ENCODE results near the gene NTM. TPM values are rescaled to one million over a fixed set of nuclear protein-coding genes. Genes with fewer than 3 reads are reported as not detected.

Gene NTM
- total RNA-seq, 2 experiments from 2014 or later, result not detected

DNA sequence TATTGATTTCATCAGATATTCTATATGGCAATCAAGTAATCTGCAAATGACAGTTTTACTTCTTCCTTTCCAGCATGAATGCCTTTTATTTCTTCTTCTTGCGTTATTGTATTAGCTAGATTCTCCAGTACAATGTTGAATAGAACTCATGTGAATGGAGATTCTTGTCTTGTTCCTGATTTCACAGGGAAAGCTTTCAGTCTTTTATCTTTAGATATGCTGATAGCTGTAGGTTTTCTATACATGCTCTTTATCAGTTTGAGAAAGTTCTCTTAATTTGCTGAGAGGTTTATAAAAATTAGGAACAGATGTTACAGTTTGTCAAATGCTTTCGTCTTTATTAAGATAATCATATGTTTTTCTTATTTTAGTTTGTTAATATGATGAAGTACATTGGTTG lies 347.2 kb downstream of the NTM start:
- Mint-ChIP-seq H3K4me1 (no peaks in the 10 kb centered on the region), H3K27me3 (no peaks in the 10 kb centered on the region), H3K27ac (no peak overlapping the region), H3K9me3 (no peaks in the 10 kb centered on the region), H3K36me3 (ENCODE audit: low read depth) (no peaks in the 10 kb centered on the region), H3K4me3 (no peak overlapping the region)
- no peak for DNase-seq
- CTCF ChIA-PET, result interaction anchor here (1.7 kb wide), 1 partner anchor 23 kb away, joined by 5 read pairs; no protein-coding TSS in a partner anchor
- POLR2A ChIA-PET, result no interaction called here

DNA sequence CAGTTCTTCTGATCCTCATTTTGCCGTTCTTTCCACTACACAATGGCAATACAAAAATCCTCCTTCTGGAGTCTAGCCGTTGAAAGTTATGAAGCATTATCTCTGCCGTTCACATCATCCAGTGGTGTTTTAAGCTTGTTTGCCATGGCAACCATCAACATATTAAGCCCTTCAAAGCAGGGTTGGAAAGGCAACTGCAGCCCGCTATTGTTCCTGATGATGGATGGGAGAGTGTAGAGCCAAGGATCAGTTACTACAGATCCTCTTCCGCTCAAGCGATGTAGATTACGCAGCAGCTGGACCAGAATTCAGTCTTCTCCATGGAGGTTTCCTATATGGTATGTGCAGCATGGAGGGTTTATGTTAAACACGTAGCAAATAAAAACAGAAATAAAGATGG lies 352.7 kb downstream of the NTM start:
- POLR2A ChIA-PET, result interaction anchor here (0.7 kb wide), 1 partner anchor 279 kb away, joined by 3 read pairs; no protein-coding TSS in a partner anchor
- DNase-seq, result no peak
- no peaks in the 10 kb centered on the region for H3K27me3 Mint-ChIP-seq
- H3K36me3 Mint-ChIP-seq (ENCODE audit: low read depth), result no peaks in the 10 kb centered on the region
- no peak overlapping the region for H3K4me3 Mint-ChIP-seq
- CTCF ChIA-PET, result no interaction called here
- peaks cover 2% of the 10 kb centered on the region for H3K9me3 Mint-ChIP-seq
- no peaks in the 10 kb centered on the region for H3K4me1 Mint-ChIP-seq
- H3K27ac Mint-ChIP-seq, result no peak overlapping the region

DNA sequence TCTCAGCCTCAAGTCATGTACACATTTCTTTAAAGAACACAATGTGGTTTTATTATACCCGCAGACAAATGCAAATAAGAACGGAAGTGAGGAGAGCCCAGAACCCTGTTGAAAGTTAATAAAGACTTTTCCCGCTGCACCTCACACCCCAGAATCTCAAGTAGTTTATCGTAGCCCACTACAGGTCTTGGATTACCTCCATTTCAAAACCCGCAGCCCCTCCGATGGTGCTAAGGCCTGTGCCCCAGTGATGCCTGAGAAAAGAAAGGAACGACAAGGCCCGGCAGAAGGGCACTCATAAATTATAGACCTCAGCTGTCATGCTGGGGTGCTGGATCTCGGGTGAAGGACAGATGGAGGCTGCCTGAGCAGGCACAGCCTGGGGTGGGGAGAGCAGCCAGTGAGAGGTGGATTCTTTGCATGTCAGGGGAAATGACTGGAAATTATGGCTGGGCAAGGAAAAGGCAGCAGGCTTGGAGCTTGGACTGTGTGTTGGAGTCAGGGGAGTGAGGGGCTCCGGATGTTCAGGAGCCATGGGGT lies 354.1 kb downstream of the NTM start:
- Mint-ChIP-seq H3K9me3 (peaks cover 2% of the 10 kb centered on the region), H3K27ac (no peak overlapping the region), H3K36me3 (ENCODE audit: low read depth) (no peaks in the 10 kb centered on the region), H3K4me3 (no peak overlapping the region), H3K4me1 (no peaks in the 10 kb centered on the region), H3K27me3 (no peaks in the 10 kb centered on the region)
- ChIA-PET POLR2A (no interaction called here), CTCF (no interaction called here)
- DNase-seq, result no peak

DNA sequence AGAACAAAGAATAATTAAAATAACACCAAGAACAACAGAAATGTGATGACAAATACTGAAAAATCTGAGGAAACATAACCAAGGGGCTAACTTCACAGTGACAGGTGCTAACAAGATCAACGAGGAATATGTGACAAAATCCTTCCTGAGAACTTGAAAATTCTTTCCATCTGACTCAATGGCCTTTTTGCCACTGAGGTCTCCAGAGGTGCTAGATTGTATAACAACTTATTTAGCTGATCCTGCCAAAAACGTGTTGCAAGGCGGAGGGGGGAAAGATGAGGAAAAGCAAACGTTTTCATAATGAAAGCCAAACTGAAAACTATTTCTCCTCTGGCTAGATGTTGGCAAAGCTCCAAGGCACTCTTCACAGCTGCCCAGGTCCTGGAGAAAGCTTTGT lies 364.5 kb downstream of the NTM start:
- no peak for DNase-seq
- Mint-ChIP-seq H3K9me3 (no peaks in the 10 kb centered on the region), H3K4me1 (no peaks in the 10 kb centered on the region), H3K27ac (no peak overlapping the region), H3K4me3 (no peak overlapping the region), H3K36me3 (ENCODE audit: low read depth) (no peaks in the 10 kb centered on the region), H3K27me3 (no peaks in the 10 kb centered on the region)
- ChIA-PET CTCF (no interaction called here), POLR2A (no interaction called here)

DNA sequence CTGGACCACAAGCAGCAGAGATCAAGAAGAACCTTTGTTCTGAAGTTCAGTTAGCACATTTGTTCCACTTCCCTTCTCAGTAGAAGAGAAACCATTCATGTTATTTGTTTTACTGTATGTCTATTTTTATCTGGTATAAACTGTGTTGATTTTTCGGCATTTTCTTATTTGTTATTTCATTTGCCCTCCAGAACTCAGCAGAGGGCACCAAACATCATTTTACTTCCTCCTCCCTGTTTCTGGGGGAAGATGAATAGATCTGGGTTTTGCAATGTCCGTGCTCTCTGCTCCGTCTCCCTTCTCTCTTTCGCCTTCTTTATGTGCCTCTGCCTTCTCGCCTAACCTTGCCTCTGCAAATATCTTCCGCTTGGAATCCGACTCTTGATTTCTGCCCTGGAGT lies 366.9 kb downstream of the NTM start:
- no peaks in the 10 kb centered on the region for H3K27me3 Mint-ChIP-seq
- no peak overlapping the region for H3K27ac Mint-ChIP-seq
- H3K9me3 Mint-ChIP-seq, result no peaks in the 10 kb centered on the region
- H3K36me3 Mint-ChIP-seq (ENCODE audit: low read depth), result no peaks in the 10 kb centered on the region
- H3K4me3 Mint-ChIP-seq, result no peak overlapping the region
- no peaks in the 10 kb centered on the region for H3K4me1 Mint-ChIP-seq
- ChIA-PET POLR2A (no interaction called here), CTCF (no interaction called here)
- DNase-seq, result no peak

DNA sequence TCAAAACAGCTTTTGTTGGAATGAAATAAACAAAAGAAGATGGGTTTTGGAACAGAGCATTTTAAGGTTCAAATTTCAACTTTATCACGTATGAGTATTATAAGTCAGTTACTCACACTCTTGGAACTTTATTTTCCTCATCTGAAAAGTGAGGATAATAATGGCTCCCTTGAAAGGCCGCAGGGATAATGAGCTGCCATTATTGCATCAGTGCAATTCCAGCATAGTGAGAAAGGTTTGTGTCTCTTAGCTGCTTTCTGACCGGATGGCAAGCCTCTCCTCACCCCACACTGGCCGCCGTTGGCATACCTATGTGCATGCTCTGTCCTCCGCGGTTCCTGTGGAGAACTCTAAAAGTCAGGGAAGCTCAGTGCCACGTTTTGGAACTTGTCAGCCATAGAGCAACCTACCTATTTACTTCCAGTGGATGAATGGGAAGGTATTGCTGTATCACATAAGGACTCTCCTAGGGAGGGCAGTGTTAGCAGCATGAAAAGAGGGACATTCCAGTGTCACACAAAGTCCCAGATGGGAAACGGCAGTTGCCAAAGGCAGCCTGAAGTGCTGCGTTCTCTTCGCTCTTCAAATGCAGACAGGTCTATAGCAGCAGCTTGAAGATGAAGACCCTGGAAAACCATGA lies 368.9 kb downstream of the NTM start:
- CTCF ChIA-PET, result no interaction called here
- H3K27me3 Mint-ChIP-seq, result no peaks in the 10 kb centered on the region
- no peak for DNase-seq
- POLR2A ChIA-PET, result no interaction called here
- no peaks in the 10 kb centered on the region for H3K4me1 Mint-ChIP-seq
- no peaks in the 10 kb centered on the region for H3K9me3 Mint-ChIP-seq
- no peak overlapping the region for H3K4me3 Mint-ChIP-seq
- H3K27ac Mint-ChIP-seq, result no peak overlapping the region
- H3K36me3 Mint-ChIP-seq (ENCODE audit: low read depth), result no peaks in the 10 kb centered on the region

DNA sequence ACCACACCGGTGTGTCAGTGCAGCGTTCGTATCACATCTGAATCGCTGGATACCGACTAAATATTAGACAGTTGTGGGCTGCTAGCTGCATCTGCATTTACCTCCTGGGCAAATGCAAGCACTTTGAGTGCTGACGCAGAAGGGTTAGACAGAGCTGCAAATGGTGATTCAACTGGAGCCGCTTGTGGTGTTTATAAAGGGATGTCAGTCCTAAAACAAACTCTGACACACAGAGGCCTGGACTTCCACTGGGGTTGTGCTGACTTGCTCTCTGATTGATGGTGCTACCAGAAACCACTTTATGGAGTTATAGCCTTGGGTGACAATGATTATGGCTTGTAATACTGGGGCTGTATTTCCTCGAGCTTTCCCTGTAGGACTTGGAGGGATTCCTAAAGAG lies 374.4 kb downstream of the NTM start:
- Mint-ChIP-seq H3K9me3 (no peaks in the 10 kb centered on the region), H3K27ac (no peak overlapping the region), H3K4me3 (no peak overlapping the region), H3K4me1 (no peaks in the 10 kb centered on the region), H3K27me3 (no peaks in the 10 kb centered on the region), H3K36me3 (ENCODE audit: low read depth) (no peaks in the 10 kb centered on the region)
- DNase-seq, result no peak
- ChIA-PET CTCF (no interaction called here), POLR2A (no interaction called here)

DNA sequence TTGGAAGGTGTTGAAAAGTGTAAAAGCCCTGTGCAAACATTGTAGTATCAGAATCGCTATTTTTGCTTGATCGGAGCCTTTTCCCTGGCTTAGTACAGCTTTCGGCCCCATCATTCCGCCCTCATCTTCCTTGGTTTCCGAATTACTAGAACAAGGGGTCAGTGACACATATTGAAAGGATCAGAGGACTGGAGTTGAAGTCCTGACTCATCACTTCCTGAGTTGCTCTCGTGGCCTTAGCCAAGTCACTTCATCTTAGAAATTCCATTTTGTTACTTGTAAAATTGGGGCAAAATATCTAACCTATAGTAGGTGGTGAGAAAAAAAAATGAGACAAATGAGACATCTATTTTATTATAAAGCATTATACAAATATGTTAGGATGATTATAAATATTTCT lies 375.0 kb downstream of the NTM start:
- no peak for DNase-seq

DNA sequence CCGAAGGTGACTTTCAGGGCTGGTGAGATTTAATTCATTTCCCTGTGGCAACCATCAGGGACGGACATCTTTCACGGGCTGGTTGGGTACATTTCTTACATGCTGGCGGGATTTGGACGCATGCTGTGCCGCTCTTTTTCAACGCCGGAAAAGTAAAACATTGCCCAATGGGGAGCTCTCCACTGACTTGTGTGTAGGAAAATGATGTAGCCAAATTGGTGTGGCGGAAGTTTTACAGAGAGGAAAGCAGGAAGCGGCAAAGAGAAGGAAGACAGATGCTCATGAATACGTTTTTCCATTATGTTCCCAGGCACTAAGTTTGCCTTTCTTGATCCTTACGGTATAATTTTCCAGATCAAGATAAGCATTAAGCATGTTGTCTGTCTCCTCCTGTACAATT lies 375.8 kb downstream of the NTM start:
- POLR2A ChIA-PET, result no interaction called here
- H3K4me1 Mint-ChIP-seq, result no peaks in the 10 kb centered on the region
- no peaks in the 10 kb centered on the region for H3K36me3 Mint-ChIP-seq (ENCODE audit: low read depth)
- H3K27ac Mint-ChIP-seq, result no peak overlapping the region
- no peak for DNase-seq
- CTCF ChIA-PET, result no interaction called here
- H3K27me3 Mint-ChIP-seq, result no peaks in the 10 kb centered on the region
- H3K4me3 Mint-ChIP-seq, result no peak overlapping the region
- no peaks in the 10 kb centered on the region for H3K9me3 Mint-ChIP-seq

More for the DNA sequence above, 375.0 kb downstream of the NTM start:
- ChIA-PET POLR2A (no interaction called here), CTCF (no interaction called here)
- H3K27ac Mint-ChIP-seq, result no peak overlapping the region
- no peaks in the 10 kb centered on the region for H3K4me1 Mint-ChIP-seq
- H3K36me3 Mint-ChIP-seq (ENCODE audit: low read depth), result no peaks in the 10 kb centered on the region
- no peak overlapping the region for H3K4me3 Mint-ChIP-seq
- no peaks in the 10 kb centered on the region for H3K9me3 Mint-ChIP-seq
- H3K27me3 Mint-ChIP-seq, result no peaks in the 10 kb centered on the region

DNA sequence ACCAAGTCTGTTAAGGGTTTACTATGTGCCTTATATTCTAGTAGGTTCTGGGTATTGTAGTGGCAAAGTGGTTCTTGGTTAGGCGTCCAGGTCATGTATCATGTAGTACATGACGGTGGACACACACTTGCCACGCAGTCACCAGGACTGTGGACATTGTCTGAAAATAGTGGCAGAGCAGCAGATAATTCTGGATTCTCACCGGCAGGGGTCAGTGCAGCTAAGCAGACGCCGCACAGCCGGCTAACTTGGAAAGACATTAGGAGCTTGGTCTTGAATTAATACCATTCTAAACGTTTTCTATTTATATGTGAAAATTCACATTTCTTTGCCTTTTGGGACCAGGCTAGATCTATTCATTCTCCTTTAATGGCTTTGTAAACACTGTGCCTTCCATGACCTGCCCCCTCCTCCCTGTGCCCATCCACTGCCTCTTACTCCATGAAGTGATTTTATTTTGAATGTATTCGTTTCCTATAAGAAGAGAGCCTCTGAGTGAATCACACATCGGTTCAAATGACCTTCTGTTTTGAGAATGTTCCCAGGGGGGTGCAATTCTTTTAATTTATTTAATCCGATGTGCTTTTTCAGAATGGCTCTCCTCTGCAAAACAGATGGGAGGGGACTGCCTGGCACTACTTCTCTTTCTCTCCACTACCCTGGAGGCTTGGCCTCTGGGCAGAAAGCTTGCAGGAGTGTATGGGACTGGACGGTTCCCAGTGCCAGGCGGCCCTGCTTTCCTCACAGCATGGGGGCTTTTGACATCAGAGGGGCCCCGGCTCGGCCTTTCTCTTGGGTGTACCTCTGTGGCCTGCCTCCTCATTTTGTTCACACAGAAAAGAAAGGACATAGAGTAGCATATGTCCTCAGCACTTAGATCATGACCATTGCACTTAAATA lies 378.0 kb downstream of the NTM start:
- DNase-seq, result peak; percentile 33
- ChIA-PET CTCF (interaction anchor here (0.5 to 2.8 kb wide), 8 partner anchors 9 to 1196 kb away, joined by 3 to 15 read pairs (median 4); no protein-coding TSS in a partner anchor), POLR2A (no interaction called here)
- no peak overlapping the region for H3K4me3 Mint-ChIP-seq
- H3K9me3 Mint-ChIP-seq, result peaks cover 4% of the 10 kb centered on the region
- no peaks in the 10 kb centered on the region for H3K27me3 Mint-ChIP-seq
- H3K36me3 Mint-ChIP-seq (ENCODE audit: low read depth), result no peaks in the 10 kb centered on the region
- no peak overlapping the region for H3K27ac Mint-ChIP-seq
- H3K4me1 Mint-ChIP-seq, result no peaks in the 10 kb centered on the region

DNA sequence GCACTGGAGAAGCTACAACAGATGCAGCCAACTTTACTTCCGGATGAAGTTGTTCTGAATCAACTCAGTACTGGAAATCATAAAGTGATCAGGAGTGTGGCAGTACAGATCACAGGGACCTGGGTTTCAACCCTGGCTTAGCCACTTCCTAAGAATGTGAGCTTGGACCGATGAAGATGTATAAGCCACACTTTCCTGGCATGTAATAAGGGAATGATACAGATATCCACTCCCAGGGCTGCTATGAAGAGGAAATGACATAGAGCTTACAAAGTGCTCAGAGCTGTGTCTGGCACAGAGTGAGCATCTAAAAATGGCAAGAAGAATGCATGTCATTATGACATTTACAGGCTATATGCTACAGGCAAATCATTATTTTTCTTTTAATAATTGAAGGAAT lies 378.7 kb downstream of the NTM start:
- POLR2A ChIA-PET, result no interaction called here
- H3K9me3 Mint-ChIP-seq, result peaks cover 6% of the 10 kb centered on the region

DNA sequence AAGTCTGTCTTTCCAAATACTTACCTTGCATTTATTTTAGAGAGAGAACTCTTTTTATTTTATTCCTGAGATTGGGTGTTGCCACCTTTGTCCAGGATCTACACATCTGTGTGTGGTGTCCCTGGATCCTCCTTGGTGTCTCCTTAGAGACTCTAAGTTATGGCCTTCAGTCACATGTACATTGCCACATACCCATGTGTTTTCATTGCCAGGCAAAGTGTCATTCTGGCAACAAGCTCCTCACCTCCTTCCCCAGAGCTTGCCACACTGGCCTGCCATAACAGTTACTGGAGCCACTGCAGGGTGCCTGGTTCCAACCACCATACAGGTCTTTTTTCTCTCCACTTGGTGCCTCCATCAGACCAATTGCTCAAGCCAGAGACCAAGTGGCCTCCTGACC lies 379.7 kb downstream of the NTM start:
- no peaks in the 10 kb centered on the region for H3K4me1 Mint-ChIP-seq
- H3K27ac Mint-ChIP-seq, result no peak overlapping the region
- no peak for DNase-seq
- H3K9me3 Mint-ChIP-seq, result peaks cover 6% of the 10 kb centered on the region
- ChIA-PET CTCF (interaction anchor here (1.2 kb wide), 1 partner anchor 25 kb away, joined by 3 read pairs; no protein-coding TSS in a partner anchor), POLR2A (no interaction called here)
- H3K4me3 Mint-ChIP-seq, result no peak overlapping the region
- H3K36me3 Mint-ChIP-seq (ENCODE audit: low read depth), result no peaks in the 10 kb centered on the region
- H3K27me3 Mint-ChIP-seq, result no peaks in the 10 kb centered on the region

More for the DNA sequence above, 378.7 kb downstream of the NTM start:
- H3K36me3 Mint-ChIP-seq (ENCODE audit: low read depth), result no peaks in the 10 kb centered on the region
- H3K27me3 Mint-ChIP-seq, result no peaks in the 10 kb centered on the region
- H3K4me3 Mint-ChIP-seq, result no peak overlapping the region
- DNase-seq, result no peak
- no peak overlapping the region for H3K27ac Mint-ChIP-seq
- H3K4me1 Mint-ChIP-seq, result no peaks in the 10 kb centered on the region
- CTCF ChIA-PET, result interaction anchor here (1.2 to 2.8 kb wide), 3 partner anchors 8 to 1192 kb away, joined by 3 to 15 read pairs (median 6); no protein-coding TSS in a partner anchor

DNA sequence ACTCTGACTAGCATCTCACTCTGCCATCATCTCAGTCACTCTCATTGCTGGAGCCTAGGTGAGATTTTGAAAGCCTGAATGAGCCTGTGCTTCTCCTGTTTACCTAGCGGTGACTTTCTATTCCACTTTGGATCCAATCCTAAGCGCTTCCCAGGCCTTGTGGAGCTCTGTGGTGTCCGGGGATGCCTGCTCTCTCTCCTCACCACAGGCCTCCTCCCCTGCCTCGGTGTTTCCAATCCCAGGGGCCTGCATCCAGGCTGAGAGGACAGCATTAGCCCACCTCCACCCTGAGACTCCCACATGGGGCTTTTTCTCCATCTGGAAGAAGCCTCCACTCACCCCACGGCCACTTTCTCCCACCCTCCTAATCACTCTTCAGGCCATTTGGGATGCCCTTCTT lies 380.3 kb downstream of the NTM start:
- peaks cover 6% of the 10 kb centered on the region for H3K9me3 Mint-ChIP-seq
- no peak overlapping the region for H3K27ac Mint-ChIP-seq
- CTCF ChIA-PET, result no interaction called here
- DNase-seq, result no peak
- H3K36me3 Mint-ChIP-seq (ENCODE audit: low read depth), result no peaks in the 10 kb centered on the region
- H3K4me3 Mint-ChIP-seq, result no peak overlapping the region
- POLR2A ChIA-PET, result no interaction called here
- H3K27me3 Mint-ChIP-seq, result no peaks in the 10 kb centered on the region
- no peaks in the 10 kb centered on the region for H3K4me1 Mint-ChIP-seq
